ENCODE results near the gene MYL6.

DNA sequence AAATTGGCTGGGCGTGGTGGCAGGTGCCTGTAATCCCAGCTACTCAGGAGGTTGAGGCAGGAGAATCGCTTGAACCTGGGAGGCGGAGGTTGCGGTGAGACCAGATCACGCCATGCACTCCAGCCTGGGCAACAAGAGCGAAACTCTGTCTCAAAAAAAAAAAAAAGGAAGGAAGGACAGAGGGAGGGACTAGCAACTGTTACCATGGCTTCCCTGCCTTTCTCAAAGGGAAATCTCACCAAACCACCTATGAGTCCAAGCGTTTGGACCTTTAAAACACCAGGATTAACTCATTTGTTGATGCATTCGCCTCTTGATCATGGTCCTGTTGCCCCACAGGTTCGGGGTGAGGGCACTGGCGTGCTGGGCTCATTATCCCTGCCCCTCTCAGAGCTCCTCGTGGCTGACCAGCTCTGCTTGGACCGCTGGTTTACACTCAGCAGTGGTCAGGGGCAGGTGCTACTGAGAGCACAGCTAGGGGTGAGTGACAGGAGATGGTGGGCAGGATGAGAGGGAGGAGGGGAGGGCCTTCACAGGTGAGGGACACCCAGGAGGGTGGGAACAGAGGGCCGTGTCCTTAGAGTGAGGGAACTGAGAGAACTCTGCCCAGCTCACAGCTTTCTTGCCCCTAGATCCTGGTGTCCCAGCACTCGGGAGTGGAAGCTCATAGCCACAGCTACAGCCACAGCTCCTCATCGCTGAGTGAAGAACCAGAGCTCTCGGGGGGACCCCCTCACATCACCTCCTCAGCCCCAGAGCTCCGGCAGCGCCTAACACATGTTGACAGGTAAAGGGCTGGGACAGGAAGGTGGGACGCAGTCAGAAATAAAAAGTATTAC, 16.0 kb upstream of the MYL6 start:
- TF ChIP-seq, protein P1, sequence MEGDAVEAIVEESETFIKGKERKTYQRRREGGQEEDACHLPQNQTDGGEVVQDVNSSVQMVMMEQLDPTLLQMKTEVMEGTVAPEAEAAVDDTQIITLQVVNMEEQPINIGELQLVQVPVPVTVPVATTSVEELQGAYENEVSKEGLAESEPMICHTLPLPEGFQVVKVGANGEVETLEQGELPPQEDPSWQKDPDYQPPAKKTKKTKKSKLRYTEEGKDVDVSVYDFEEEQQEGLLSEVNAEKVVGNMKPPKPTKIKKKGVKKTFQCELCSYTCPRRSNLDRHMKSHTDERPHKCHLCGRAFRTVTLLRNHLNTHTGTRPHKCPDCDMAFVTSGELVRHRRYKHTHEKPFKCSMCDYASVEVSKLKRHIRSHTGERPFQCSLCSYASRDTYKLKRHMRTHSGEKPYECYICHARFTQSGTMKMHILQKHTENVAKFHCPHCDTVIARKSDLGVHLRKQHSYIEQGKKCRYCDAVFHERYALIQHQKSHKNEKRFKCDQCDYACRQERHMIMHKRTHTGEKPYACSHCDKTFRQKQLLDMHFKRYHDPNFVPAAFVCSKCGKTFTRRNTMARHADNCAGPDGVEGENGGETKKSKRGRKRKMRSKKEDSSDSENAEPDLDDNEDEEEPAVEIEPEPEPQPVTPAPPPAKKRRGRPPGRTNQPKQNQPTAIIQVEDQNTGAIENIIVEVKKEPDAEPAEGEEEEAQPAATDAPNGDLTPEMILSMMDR (IDR thresholded peaks at IDR 0.05; ENCODE audit: poor library complexity, severe bottlenecking) = no peak
- TF ChIP-seq EZH2 (IDR thresholded peaks at IDR 0.05; ENCODE audit: borderline replicate concordance, insufficient read depth, low read length, poor library complexity, severe bottlenecking) = no peak
